Measurements from ENCODE around the gene VPS39.
"Not testable (repeated sequence)": the region's sequence is repeated elsewhere in the genome, so short reads cannot be mapped to it uniquely, and the experiment has no call there.

Gene VPS39

DNA sequence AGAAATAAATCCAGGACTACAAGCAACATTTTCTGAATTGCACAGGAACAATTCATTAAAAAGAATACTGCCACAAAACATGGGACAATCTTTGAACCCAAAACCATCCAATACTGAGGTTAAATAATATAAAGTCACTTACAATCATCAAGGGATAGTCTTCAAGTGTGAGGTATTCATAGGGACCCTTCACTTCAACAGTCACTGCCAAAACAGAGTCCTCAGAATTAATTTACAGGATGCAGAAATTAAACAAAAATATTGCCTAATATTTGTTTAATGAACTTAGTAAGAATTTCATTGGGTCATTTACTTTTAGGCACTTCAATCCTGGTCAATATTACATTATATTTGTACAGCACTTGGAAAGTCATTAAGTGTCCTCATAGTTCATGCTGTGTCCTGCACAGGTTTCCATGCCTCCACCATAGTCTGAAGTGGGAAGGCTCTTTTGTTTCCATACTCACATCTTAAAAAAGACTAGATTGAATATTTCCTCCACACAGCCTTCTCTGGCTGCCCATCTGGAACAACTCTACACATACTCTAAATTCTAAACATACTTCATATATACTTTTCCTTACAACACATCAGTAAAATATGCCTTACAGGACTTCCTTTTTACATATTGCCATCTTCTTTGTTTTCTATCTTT lies 31.6 kb upstream of the VPS39 start:
- H3K36me3 ChIP-seq (replicated peaks; ENCODE audit: low read depth, low read length): peaks cover 14% of the 10 kb centered on the region
- no peak overlapping the region for H2AFZ ChIP-seq (ENCODE audit: low read depth, low read length)
- TF ChIP-seq EZH2phosphoT487 (IDR thresholded peaks at IDR 0.05; ENCODE audit: low read depth): no peak
- TF ChIP-seq, protein P1, sequence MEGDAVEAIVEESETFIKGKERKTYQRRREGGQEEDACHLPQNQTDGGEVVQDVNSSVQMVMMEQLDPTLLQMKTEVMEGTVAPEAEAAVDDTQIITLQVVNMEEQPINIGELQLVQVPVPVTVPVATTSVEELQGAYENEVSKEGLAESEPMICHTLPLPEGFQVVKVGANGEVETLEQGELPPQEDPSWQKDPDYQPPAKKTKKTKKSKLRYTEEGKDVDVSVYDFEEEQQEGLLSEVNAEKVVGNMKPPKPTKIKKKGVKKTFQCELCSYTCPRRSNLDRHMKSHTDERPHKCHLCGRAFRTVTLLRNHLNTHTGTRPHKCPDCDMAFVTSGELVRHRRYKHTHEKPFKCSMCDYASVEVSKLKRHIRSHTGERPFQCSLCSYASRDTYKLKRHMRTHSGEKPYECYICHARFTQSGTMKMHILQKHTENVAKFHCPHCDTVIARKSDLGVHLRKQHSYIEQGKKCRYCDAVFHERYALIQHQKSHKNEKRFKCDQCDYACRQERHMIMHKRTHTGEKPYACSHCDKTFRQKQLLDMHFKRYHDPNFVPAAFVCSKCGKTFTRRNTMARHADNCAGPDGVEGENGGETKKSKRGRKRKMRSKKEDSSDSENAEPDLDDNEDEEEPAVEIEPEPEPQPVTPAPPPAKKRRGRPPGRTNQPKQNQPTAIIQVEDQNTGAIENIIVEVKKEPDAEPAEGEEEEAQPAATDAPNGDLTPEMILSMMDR (IDR thresholded peaks at IDR 0.05; ENCODE audit: low read depth, low read length): no peak

GRCh38 chr15:42233107-42233506 lies 25.0 kb upstream of the VPS39 start:
- peaks cover 17% of the 10 kb centered on the region for H3K36me3 ChIP-seq (replicated peaks; ENCODE audit: low read depth, low read length)
- TF ChIP-seq, protein P1 (IDR thresholded peaks at IDR 0.05; ENCODE audit: low read depth, low read length): no peak
- no peak for TF ChIP-seq EZH2phosphoT487 (IDR thresholded peaks at IDR 0.05; ENCODE audit: low read depth)
- no peaks in the 10 kb centered on the region for H3K79me2 ChIP-seq (ENCODE audit: low read length)
- H3K4me2 ChIP-seq (ENCODE audit: low read length): no peak overlapping the region
- H3K9ac ChIP-seq (ENCODE audit: low read length): no peak overlapping the region
- H4K20me1 ChIP-seq (ENCODE audit: insufficient read depth, low read length): no peaks in the 10 kb centered on the region
- no peak overlapping the region for H3K4me3 ChIP-seq (ENCODE audit: low read length)
- H3K27me3 ChIP-seq (ENCODE audit: low read depth, low read length): no peaks in the 10 kb centered on the region
- H3K4me1 ChIP-seq (ENCODE audit: low read length): no peaks in the 10 kb centered on the region
- no peak overlapping the region for H3K27ac ChIP-seq (ENCODE audit: low read length)
- no peaks in the 10 kb centered on the region for H3K9me3 ChIP-seq (ENCODE audit: insufficient read depth, low read length)
- H2AFZ ChIP-seq (ENCODE audit: low read depth, low read length): no peak overlapping the region

More for the DNA sequence above, 31.6 kb upstream of the VPS39 start:
- Histone ChIP-seq H3K79me2 (ENCODE audit: low read length) (no peaks in the 10 kb centered on the region), H3K27ac (ENCODE audit: low read length) (no peak overlapping the region), H3K4me1 (ENCODE audit: low read length) (no peaks in the 10 kb centered on the region), H3K4me2 (ENCODE audit: low read length) (no peak overlapping the region), H3K9me3 (ENCODE audit: insufficient read depth, low read length) (no peaks in the 10 kb centered on the region), H3K4me3 (ENCODE audit: low read length) (no peak overlapping the region), H3K9ac (ENCODE audit: low read length) (no peak overlapping the region), H4K20me1 (ENCODE audit: insufficient read depth, low read length) (no peaks in the 10 kb centered on the region), H3K27me3 (ENCODE audit: low read depth, low read length) (no peaks in the 10 kb centered on the region)

DNA sequence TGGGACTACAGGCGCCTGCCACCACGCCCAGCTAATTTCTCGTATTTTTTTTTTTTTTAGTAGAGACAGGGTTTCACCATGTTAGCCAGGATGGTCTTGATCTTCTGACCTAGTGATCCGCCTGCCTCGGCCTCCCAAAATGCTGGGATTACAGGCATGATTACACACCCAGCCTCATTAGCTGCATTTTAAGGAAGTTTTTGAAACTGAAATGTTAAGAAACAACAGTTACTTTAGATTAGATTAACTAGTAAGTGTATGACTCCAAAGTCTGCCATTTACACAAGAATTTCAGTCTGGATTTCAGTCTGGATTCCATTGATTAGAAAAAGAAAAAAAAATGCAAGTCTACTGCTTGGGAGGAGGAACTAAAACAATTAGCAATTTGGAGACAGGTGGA lies 24.5 kb upstream of the VPS39 start:
- no peaks in the 10 kb centered on the region for H3K27me3 ChIP-seq (ENCODE audit: low read depth, low read length)
- H3K79me2 ChIP-seq (ENCODE audit: low read length): no peaks in the 10 kb centered on the region
- TF ChIP-seq EZH2phosphoT487 (IDR thresholded peaks at IDR 0.05; ENCODE audit: low read depth): no peak
- TF ChIP-seq, protein P1 (IDR thresholded peaks at IDR 0.05; ENCODE audit: low read depth, low read length): no peak
- H3K27ac ChIP-seq (ENCODE audit: low read length): no peak overlapping the region
- no peaks in the 10 kb centered on the region for H3K4me1 ChIP-seq (ENCODE audit: low read length)
- H4K20me1 ChIP-seq (ENCODE audit: insufficient read depth, low read length): no peaks in the 10 kb centered on the region
- H3K4me2 ChIP-seq (ENCODE audit: low read length): no peak overlapping the region
- H3K9ac ChIP-seq (ENCODE audit: low read length): no peak overlapping the region
- no peaks in the 10 kb centered on the region for H3K9me3 ChIP-seq (ENCODE audit: insufficient read depth, low read length)
- no peak overlapping the region for H3K4me3 ChIP-seq (ENCODE audit: low read length)
- peaks cover 17% of the 10 kb centered on the region for H3K36me3 ChIP-seq (replicated peaks; ENCODE audit: low read depth, low read length)
- H2AFZ ChIP-seq (ENCODE audit: low read depth, low read length): no peak overlapping the region

DNA sequence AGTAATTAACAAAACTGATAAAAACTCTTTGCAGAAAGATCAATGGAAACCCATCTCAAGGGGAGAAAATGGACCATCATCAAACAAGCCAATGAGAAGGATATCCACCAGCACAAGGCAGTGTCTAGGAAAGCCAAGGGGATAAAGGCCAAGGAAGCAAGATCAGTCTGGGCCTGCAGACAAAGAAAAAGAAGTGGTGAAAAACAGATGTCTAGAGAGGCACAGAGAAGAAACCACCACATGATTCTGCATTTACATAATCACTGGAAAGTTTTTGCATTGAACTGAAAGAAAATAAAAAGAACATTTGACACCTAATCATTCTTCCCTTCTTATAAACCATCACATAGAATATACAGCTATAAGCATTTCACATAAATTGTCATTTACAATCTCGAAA lies 23.0 kb upstream of the VPS39 start:
- no peaks in the 10 kb centered on the region for H3K4me1 ChIP-seq (ENCODE audit: low read length)
- no peak overlapping the region for H2AFZ ChIP-seq (ENCODE audit: low read depth, low read length)
- no peak overlapping the region for H3K4me3 ChIP-seq (ENCODE audit: low read length)
- TF ChIP-seq EZH2phosphoT487 (IDR thresholded peaks at IDR 0.05; ENCODE audit: low read depth): no peak
- TF ChIP-seq, protein P1 (IDR thresholded peaks at IDR 0.05; ENCODE audit: low read depth, low read length): no peak
- H3K27me3 ChIP-seq (ENCODE audit: low read depth, low read length): no peaks in the 10 kb centered on the region
- H3K9ac ChIP-seq (ENCODE audit: low read length): no peak overlapping the region
- H3K9me3 ChIP-seq (ENCODE audit: insufficient read depth, low read length): no peaks in the 10 kb centered on the region
- no peak overlapping the region for H3K4me2 ChIP-seq (ENCODE audit: low read length)
- H3K79me2 ChIP-seq (ENCODE audit: low read length): no peaks in the 10 kb centered on the region
- H3K27ac ChIP-seq (ENCODE audit: low read length): no peak overlapping the region
- no peaks in the 10 kb centered on the region for H4K20me1 ChIP-seq (ENCODE audit: insufficient read depth, low read length)
- peaks cover 23% of the 10 kb centered on the region for H3K36me3 ChIP-seq (replicated peaks; ENCODE audit: low read depth, low read length)

- not testable (repeated sequence) for H2AFZ ChIP-seq (ENCODE audit: low read depth, low read length); H3K4me2 ChIP-seq (ENCODE audit: low read length); H3K4me3 ChIP-seq (ENCODE audit: low read length); H3K27me3 ChIP-seq (ENCODE audit: low read depth, low read length); H4K20me1 ChIP-seq (ENCODE audit: insufficient read depth, low read length); H3K9ac ChIP-seq (ENCODE audit: low read length); H3K9me3 ChIP-seq (ENCODE audit: insufficient read depth, low read length); H3K79me2 ChIP-seq (ENCODE audit: low read length); H3K4me1 ChIP-seq (ENCODE audit: low read length); H3K27ac ChIP-seq (ENCODE audit: low read length)
- peaks cover 18% of the 10 kb centered on the region for H3K36me3 ChIP-seq (replicated peaks; ENCODE audit: low read depth, low read length)
Observed at GRCh38 chr15:42228981-42229380, 20.9 kb upstream of the VPS39 start.
